Measurements from ENCODE around the gene MLX. TPM values are rescaled to one million over a fixed set of nuclear protein-coding genes. Genes with fewer than 3 reads are reported as not detected.
"Not testable (repeated sequence)": the region's sequence is repeated elsewhere in the genome, so short reads cannot be mapped to it uniquely, and the experiment has no call there.

The MLX gene
- total RNA-seq, 2 donors from 2014 or later, result 24.9 to 28.7 TPM

GRCh38 chr17:42541041-42541833, 25.7 kb upstream of the MLX start:
- no peaks in the 10 kb centered on the region for H3K27me3 ChIP-seq
- WGBS, 2 donors, result 82 to 84% methylated on average over 16 to 17 of the region's 17 CpGs
- DNase-seq (peak in 1 of 4 donors; percentile 50), ATAC-seq (no peak)
- H3K9me3 ChIP-seq, result no peaks in the 10 kb centered on the region
- TF ChIP-seq, protein P1, sequence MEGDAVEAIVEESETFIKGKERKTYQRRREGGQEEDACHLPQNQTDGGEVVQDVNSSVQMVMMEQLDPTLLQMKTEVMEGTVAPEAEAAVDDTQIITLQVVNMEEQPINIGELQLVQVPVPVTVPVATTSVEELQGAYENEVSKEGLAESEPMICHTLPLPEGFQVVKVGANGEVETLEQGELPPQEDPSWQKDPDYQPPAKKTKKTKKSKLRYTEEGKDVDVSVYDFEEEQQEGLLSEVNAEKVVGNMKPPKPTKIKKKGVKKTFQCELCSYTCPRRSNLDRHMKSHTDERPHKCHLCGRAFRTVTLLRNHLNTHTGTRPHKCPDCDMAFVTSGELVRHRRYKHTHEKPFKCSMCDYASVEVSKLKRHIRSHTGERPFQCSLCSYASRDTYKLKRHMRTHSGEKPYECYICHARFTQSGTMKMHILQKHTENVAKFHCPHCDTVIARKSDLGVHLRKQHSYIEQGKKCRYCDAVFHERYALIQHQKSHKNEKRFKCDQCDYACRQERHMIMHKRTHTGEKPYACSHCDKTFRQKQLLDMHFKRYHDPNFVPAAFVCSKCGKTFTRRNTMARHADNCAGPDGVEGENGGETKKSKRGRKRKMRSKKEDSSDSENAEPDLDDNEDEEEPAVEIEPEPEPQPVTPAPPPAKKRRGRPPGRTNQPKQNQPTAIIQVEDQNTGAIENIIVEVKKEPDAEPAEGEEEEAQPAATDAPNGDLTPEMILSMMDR (IDR thresholded peaks at IDR 0.05), result no peak
- intact Hi-C loops (cut with DNase I), result no loop called here
- no peak overlapping the region for H3K27ac ChIP-seq
- H3K4me3 ChIP-seq, result no peak overlapping the region
- peaks cover 0 to 9% of the 10 kb centered on the region in 2 donors for H3K36me3 ChIP-seq (replicated peaks in 1 of 2; ENCODE audit: insufficient read depth in 1 of 2, low read depth in 2 of 2)
- H3K4me1 ChIP-seq, result peaks cover 16% of the 10 kb centered on the region

DNA sequence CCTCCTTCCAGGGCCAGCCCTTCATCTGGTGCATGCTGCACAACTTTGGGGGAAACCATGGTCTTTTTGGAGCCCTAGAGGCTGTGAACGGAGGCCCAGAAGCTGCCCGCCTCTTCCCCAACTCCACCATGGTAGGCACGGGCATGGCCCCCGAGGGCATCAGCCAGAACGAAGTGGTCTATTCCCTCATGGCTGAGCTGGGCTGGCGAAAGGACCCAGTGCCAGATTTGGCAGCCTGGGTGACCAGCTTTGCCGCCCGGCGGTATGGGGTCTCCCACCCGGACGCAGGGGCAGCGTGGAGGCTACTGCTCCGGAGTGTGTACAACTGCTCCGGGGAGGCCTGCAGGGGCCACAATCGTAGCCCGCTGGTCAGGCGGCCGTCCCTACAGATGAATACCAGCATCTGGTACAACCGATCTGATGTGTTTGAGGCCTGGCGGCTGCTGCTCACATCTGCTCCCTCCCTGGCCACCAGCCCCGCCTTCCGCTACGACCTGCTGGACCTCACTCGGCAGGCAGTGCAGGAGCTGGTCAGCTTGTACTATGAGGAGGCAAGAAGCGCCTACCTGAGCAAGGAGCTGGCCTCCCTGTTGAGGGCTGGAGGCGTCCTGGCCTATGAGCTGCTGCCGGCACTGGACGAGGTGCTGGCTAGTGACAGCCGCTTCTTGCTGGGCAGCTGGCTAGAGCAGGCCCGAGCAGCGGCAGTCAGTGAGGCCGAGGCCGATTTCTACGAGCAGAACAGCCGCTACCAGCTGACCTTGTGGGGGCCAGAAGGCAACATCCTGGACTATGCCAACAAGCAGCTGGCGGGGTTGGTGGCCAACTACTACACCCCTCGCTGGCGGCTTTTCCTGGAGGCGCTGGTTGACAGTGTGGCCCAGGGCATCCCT, 23.5 kb upstream of the MLX start:
- TF ChIP-seq POLR2A (IDR thresholded peaks at IDR 0.05), result no peak
- TF ChIP-seq, protein P1 (IDR thresholded peaks at IDR 0.05), result no peak
- Histone ChIP-seq H3K27me3 (no peaks in the 10 kb centered on the region), H3K4me3 (no peak overlapping the region), H3K36me3 (replicated peaks in 1 of 2; ENCODE audit: insufficient read depth in 1 of 2, low read depth in 2 of 2) (peaks cover 0 to 9% of the 10 kb centered on the region in 2 donors), H3K4me1 (peaks cover 13% of the 10 kb centered on the region), H3K9me3 (no peaks in the 10 kb centered on the region), H3K27ac (no peak overlapping the region)
- intact Hi-C loops (cut with DNase I), result no loop called here
- WGBS, 2 donors, result 89% methylated on average over 4 to 20 of the region's 39 CpGs
- DNase-seq (peak in 1 of 4 donors; percentile 21), ATAC-seq (no peak)

DNA sequence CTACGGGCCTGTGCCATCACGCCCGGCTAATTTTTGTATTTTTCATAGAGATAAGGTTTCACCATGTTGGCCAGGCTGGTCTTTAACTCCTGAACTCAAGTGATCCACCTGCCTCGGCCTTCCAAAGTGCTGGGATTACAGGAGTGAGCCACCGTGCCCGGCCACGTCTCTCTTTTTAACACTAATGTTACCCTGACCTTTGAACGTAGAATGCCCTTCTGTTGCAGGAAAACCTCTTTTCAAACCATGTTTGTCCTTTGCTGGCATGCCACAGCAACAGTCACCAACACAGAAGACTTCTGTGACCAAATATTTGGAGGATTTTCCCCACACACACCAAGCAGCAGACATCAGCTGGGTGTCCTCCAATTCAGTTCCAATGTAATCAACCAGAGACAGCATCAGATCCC, 22.0 kb upstream of the MLX start:
- Histone ChIP-seq H3K9me3 (no peaks in the 10 kb centered on the region), H3K27ac (no peak overlapping the region), H3K4me3 (no peak overlapping the region), H3K27me3 (no peaks in the 10 kb centered on the region), H3K36me3 (replicated peaks in 1 of 2; ENCODE audit: insufficient read depth in 1 of 2, low read depth in 2 of 2) (peaks cover 0 to 5% of the 10 kb centered on the region in 2 donors), H3K4me1 (peaks cover 22% of the 10 kb centered on the region)
- no peak for DNase-seq
- 69 to 78% methylated on average over 8 of the region's 8 CpGs for WGBS, 2 donors
- ATAC-seq, result no peak
- intact Hi-C loops (cut with DNase I), result no loop called here
- no peak for TF ChIP-seq POLR2A (IDR thresholded peaks at IDR 0.05)
- TF ChIP-seq, protein P1 (IDR thresholded peaks at IDR 0.05), result no peak

- DNase-seq; H3K36me3 ChIP-seq (replicated peaks in 1 of 2; ENCODE audit: insufficient read depth in 1 of 2, low read depth in 2 of 2); intact Hi-C loops (cut with DNase I); H3K27me3 ChIP-seq; ATAC-seq; H3K4me3 ChIP-seq; H3K9me3 ChIP-seq; H3K27ac ChIP-seq: not testable (repeated sequence)
- H3K4me1 ChIP-seq, result peaks cover 22% of the 10 kb centered on the region
- WGBS, 2 donors, result 84 to 89% methylated on average over 9 of the region's 9 CpGs
These were observed 21.0 kb upstream of the MLX start for GRCh38 chr17:42545755-42546505.
